Measurements from ENCODE around the gene SLC7A7. TPM values are rescaled to one million over a fixed set of nuclear protein-coding genes. Genes with fewer than 3 reads are reported as not detected.
A peak's percentile ranks its signal among the peaks of the same experiment; 100 is the strongest.

Gene SLC7A7
- total and polyA plus RNA-seq, 4 donors = 2.8 to 14.3 (median 8.8) TPM

DNA sequence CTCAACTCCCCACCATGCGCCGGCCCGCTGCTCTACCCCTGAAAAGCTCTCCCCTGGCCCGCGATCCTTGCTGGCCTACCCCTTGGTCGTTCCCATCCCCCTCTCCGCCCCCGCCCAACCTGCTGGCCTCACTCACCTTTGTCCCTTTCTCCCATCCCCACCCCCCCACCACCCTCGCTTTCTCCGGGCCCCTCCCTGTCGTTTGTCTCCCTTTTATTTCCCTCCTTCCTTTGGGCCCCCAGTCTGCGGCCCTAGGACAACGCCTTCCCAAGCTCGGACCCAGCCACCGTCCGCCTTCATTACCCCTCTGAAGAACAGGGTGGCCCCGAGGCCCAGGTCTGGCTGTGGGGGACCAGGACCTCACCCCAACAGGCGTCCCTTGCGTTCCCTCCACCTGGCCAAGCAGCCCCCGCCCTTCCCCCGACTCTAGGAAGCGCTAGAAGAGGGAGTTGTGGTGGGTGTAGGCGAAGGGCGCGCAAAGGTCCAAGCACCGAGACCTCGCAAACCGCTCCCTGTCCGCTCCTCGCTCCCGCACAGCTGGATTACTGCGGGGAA lies 6.9 kb upstream of the SLC7A7 start:
- H3K36me3 ChIP-seq (ENCODE audit: control insufficient read depth in 4 of 4, insufficient read depth in 3 of 4, low read depth in 1 of 4, low read length in 3 of 4) = no peaks in the 10 kb centered on the region
- no peaks in the 10 kb centered on the region for H3K27me3 ChIP-seq (ENCODE audit: control insufficient read depth in 4 of 4, insufficient read depth in 4 of 4, low read length in 3 of 4)
- H3K27ac ChIP-seq (ENCODE audit: low read depth in 1 of 2, low read length in 2 of 2) = peak overlapping the region in 1 of 2 donors; percentile 60
- 51% methylated on average over 32 of the region's 32 CpGs for WGBS
- peak overlapping the region in 1 of 3 donors; percentile 45 for H3K4me3 ChIP-seq (ENCODE audit: low read depth in 1 of 3, low read length in 3 of 3)
- no peaks in the 10 kb centered on the region for H3K9me3 ChIP-seq (ENCODE audit: control insufficient read depth in 4 of 4, low read length in 3 of 4)
- H3K9ac ChIP-seq (ENCODE audit: low read depth in 1 of 2, low read length in 2 of 2) = no peak overlapping the region
- peaks cover 0 to 20% (median 9%) of the 10 kb centered on the region in 4 donors for H3K4me1 ChIP-seq (ENCODE audit: control insufficient read depth in 4 of 4, insufficient read depth in 4 of 4, low read length in 3 of 4)
- TF ChIP-seq FOXA1 (IDR thresholded peaks at IDR 0.05) (no peak), RAD21 (IDR thresholded peaks at IDR 0.05) (no peak), FOXA2 (IDR thresholded peaks at IDR 0.05) (no peak), TAF1 (conservative IDR thresholded peaks at IDR 0.05) (no peak), EGR1 (IDR thresholded peaks at IDR 0.05; ENCODE audit: low read depth in 2 of 2) (no peak), NR2F2 (IDR thresholded peaks at IDR 0.05) (no peak), JUND (IDR thresholded peaks at IDR 0.05) (no peak), YY1 (IDR thresholded peaks at IDR 0.05) (no peak), SP1 (IDR thresholded peaks at IDR 0.05) (no peak), HNF4A (conservative IDR thresholded peaks at IDR 0.05) (no peak)
- TF ChIP-seq, protein P1, sequence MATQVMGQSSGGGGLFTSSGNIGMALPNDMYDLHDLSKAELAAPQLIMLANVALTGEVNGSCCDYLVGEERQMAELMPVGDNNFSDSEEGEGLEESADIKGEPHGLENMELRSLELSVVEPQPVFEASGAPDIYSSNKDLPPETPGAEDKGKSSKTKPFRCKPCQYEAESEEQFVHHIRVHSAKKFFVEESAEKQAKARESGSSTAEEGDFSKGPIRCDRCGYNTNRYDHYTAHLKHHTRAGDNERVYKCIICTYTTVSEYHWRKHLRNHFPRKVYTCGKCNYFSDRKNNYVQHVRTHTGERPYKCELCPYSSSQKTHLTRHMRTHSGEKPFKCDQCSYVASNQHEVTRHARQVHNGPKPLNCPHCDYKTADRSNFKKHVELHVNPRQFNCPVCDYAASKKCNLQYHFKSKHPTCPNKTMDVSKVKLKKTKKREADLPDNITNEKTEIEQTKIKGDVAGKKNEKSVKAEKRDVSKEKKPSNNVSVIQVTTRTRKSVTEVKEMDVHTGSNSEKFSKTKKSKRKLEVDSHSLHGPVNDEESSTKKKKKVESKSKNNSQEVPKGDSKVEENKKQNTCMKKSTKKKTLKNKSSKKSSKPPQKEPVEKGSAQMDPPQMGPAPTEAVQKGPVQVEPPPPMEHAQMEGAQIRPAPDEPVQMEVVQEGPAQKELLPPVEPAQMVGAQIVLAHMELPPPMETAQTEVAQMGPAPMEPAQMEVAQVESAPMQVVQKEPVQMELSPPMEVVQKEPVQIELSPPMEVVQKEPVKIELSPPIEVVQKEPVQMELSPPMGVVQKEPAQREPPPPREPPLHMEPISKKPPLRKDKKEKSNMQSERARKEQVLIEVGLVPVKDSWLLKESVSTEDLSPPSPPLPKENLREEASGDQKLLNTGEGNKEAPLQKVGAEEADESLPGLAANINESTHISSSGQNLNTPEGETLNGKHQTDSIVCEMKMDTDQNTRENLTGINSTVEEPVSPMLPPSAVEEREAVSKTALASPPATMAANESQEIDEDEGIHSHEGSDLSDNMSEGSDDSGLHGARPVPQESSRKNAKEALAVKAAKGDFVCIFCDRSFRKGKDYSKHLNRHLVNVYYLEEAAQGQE (IDR thresholded peaks at IDR 0.05) = no peak
- DNase-seq (ENCODE audit: low spot score) = no peak

DNA sequence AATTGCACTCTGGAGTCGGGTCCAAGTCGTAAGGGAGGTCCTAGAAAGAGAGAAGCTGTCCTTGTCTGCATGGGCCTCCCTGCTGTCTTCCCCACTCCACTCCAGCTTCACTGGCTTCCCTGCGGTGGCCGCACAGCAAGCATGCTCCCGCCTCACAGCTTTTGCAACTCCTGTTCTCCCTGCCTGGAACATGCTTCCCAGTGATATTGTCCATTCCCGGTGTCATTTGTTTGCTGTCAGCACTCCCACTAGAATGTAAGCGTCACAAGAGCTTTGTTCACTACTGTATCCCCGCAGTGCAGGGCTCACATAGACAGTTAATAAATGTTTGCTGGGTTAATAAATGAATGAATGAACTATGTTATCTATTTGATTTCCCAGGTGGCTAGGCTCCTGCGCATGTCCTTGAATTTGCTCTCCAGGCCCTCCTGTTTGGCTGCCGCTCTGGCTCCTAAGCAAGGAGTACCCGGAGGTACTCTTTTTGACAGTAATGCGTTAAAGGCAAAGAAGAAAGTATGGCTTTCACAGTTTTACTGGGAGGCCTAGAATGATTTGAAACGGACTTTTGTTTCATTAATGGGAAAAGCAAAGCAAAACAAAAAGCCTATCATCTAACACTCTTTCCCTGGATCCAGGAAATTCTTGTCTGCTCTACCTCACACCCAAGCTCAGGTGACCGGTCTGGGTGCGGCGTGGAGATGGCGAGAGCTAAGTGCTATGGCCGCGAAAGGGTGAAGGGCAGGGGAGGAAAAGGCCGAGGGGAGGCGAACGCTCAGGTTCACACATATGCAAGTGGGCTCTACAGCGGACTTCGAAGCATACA lies 6.2 kb upstream of the SLC7A7 start:
- H3K4me3 ChIP-seq (ENCODE audit: low read depth in 1 of 3, low read length in 3 of 3) = no peak overlapping the region
- H3K27ac ChIP-seq (ENCODE audit: low read depth in 1 of 2, low read length in 2 of 2) = peak overlapping the region in 1 of 2 donors; percentile 60
- DNase-seq (ENCODE audit: low spot score) = no peak
- WGBS = 85% methylated on average over 24 of the region's 24 CpGs
- no peak for TF ChIP-seq JUND (IDR thresholded peaks at IDR 0.05)
- no peaks in the 10 kb centered on the region for H3K36me3 ChIP-seq (ENCODE audit: control insufficient read depth in 4 of 4, insufficient read depth in 3 of 4, low read depth in 1 of 4, low read length in 3 of 4)
- H3K9ac ChIP-seq (ENCODE audit: low read depth in 1 of 2, low read length in 2 of 2) = no peak overlapping the region
- H3K9me3 ChIP-seq (ENCODE audit: control insufficient read depth in 4 of 4, low read length in 3 of 4) = no peaks in the 10 kb centered on the region
- no peaks in the 10 kb centered on the region for H3K27me3 ChIP-seq (ENCODE audit: control insufficient read depth in 4 of 4, insufficient read depth in 4 of 4, low read length in 3 of 4)
- H3K4me1 ChIP-seq (ENCODE audit: control insufficient read depth in 4 of 4, insufficient read depth in 4 of 4, low read length in 3 of 4) = peaks cover 0 to 20% (median 9%) of the 10 kb centered on the region in 4 donors

DNA sequence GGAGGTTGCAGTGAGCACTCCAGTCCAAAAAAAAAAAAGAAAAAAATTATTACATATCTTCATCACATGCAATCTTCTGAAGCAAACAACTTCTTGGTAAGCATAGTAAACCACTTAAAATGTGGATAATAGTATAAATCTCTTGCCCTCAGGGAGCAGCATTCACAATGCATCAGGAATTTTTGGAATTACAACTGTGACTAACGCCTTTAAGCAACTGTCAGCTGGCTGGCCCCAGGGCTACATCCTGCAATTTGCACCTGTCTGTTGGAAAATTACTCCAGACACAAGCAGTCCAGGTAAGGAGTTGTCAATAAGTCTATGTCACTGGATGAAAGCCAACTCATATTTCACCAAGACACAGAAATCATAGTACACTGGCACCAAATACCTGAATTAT lies 5.5 kb upstream of the SLC7A7 start:
- no peak for DNase-seq (ENCODE audit: low spot score)
- Histone ChIP-seq H3K27me3 (ENCODE audit: control insufficient read depth in 4 of 4, insufficient read depth in 4 of 4, low read length in 3 of 4) (no peaks in the 10 kb centered on the region), H3K4me3 (ENCODE audit: low read depth in 1 of 3, low read length in 3 of 3) (no peak overlapping the region), H3K36me3 (ENCODE audit: control insufficient read depth in 4 of 4, insufficient read depth in 3 of 4, low read depth in 1 of 4, low read length in 3 of 4) (no peaks in the 10 kb centered on the region), H3K9ac (ENCODE audit: low read depth in 1 of 2, low read length in 2 of 2) (no peak overlapping the region), H3K4me1 (ENCODE audit: control insufficient read depth in 4 of 4, insufficient read depth in 4 of 4, low read length in 3 of 4) (peaks cover 0 to 20% (median 9%) of the 10 kb centered on the region in 4 donors), H3K9me3 (ENCODE audit: control insufficient read depth in 4 of 4, low read length in 3 of 4) (no peaks in the 10 kb centered on the region), H3K27ac (ENCODE audit: low read depth in 1 of 2, low read length in 2 of 2) (no peak overlapping the region)
- 79% methylated on average over 1 of the region's 1 CpG for WGBS
- TF ChIP-seq NR2F2 (IDR thresholded peaks at IDR 0.05) (no peak), YY1 (IDR thresholded peaks at IDR 0.05) (no peak), FOXA1 (IDR thresholded peaks at IDR 0.05) (no peak), TAF1 (conservative IDR thresholded peaks at IDR 0.05) (no peak), HNF4A (conservative IDR thresholded peaks at IDR 0.05) (no peak), RXRA (IDR thresholded peaks at IDR 0.05) (no peak), JUND (IDR thresholded peaks at IDR 0.05) (no peak), FOXA2 (IDR thresholded peaks at IDR 0.05) (no peak)
- TF ChIP-seq, protein P2, sequence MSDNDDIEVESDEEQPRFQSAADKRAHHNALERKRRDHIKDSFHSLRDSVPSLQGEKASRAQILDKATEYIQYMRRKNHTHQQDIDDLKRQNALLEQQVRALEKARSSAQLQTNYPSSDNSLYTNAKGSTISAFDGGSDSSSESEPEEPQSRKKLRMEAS (IDR thresholded peaks at IDR 0.05) = no peak
- TF ChIP-seq, protein P3, sequence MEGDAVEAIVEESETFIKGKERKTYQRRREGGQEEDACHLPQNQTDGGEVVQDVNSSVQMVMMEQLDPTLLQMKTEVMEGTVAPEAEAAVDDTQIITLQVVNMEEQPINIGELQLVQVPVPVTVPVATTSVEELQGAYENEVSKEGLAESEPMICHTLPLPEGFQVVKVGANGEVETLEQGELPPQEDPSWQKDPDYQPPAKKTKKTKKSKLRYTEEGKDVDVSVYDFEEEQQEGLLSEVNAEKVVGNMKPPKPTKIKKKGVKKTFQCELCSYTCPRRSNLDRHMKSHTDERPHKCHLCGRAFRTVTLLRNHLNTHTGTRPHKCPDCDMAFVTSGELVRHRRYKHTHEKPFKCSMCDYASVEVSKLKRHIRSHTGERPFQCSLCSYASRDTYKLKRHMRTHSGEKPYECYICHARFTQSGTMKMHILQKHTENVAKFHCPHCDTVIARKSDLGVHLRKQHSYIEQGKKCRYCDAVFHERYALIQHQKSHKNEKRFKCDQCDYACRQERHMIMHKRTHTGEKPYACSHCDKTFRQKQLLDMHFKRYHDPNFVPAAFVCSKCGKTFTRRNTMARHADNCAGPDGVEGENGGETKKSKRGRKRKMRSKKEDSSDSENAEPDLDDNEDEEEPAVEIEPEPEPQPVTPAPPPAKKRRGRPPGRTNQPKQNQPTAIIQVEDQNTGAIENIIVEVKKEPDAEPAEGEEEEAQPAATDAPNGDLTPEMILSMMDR (IDR thresholded peaks at IDR 0.05; ENCODE audit: low read depth, low read length, missing input control) = no peak
- TF ChIP-seq, protein P4, sequence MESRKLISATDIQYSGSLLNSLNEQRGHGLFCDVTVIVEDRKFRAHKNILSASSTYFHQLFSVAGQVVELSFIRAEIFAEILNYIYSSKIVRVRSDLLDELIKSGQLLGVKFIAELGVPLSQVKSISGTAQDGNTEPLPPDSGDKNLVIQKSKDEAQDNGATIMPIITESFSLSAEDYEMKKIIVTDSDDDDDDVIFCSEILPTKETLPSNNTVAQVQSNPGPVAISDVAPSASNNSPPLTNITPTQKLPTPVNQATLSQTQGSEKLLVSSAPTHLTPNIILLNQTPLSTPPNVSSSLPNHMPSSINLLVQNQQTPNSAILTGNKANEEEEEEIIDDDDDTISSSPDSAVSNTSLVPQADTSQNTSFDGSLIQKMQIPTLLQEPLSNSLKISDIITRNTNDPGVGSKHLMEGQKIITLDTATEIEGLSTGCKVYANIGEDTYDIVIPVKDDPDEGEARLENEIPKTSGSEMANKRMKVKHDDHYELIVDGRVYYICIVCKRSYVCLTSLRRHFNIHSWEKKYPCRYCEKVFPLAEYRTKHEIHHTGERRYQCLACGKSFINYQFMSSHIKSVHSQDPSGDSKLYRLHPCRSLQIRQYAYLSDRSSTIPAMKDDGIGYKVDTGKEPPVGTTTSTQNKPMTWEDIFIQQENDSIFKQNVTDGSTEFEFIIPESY (IDR thresholded peaks at IDR 0.05) = no peak
- TF ChIP-seq, protein P5, sequence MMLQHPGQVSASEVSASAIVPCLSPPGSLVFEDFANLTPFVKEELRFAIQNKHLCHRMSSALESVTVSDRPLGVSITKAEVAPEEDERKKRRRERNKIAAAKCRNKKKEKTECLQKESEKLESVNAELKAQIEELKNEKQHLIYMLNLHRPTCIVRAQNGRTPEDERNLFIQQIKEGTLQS (IDR thresholded peaks at IDR 0.05) = no peak

All from liver (tissue), 9 donors.